ENCODE data around the gene PPIB.
"Not testable (repeated sequence)": the region's sequence is repeated elsewhere in the genome, so short reads cannot be mapped to it uniquely, and the experiment has no call there.

Gene PPIB

DNA sequence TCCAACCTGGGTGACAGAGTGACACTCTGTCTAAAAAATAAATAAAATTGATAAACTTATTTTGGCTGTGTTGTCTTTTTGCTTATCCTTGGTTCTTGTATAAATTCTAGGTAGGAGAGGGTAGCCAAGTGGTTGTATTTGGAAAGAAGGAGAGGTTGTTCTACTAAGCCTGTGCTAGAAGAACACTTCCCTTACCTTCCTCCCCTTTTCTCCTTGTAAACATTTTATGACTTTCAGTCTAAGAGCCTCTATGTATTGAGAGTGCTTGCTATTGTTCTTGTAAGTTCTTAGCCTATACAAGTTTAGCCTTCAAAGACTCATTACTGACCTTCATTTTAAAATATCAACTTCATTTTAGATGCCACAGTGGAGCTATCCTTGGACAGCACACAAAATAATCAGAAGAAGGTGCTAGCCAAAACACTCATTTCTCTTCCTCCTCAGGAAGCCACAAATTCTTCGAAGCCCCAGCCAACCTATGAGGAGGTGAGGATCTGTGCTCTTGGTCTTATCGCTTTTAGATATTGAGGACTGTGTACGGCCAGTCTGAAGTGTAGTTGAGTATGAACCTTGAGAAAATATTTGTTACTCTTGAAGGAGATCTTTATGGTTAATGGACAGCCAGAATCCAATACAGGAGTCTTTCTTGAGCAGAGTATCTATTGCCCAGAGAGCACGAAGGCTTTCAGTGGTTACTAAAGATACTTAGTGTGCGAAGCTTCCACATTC, 44.9 kb downstream of the PPIB start:
- DNase-seq (ENCODE audit: low read depth), result no peak
- no peak overlapping the region for H3K4me3 ChIP-seq (ENCODE audit: low read depth, low read length)
- TF ChIP-seq, protein P1, sequence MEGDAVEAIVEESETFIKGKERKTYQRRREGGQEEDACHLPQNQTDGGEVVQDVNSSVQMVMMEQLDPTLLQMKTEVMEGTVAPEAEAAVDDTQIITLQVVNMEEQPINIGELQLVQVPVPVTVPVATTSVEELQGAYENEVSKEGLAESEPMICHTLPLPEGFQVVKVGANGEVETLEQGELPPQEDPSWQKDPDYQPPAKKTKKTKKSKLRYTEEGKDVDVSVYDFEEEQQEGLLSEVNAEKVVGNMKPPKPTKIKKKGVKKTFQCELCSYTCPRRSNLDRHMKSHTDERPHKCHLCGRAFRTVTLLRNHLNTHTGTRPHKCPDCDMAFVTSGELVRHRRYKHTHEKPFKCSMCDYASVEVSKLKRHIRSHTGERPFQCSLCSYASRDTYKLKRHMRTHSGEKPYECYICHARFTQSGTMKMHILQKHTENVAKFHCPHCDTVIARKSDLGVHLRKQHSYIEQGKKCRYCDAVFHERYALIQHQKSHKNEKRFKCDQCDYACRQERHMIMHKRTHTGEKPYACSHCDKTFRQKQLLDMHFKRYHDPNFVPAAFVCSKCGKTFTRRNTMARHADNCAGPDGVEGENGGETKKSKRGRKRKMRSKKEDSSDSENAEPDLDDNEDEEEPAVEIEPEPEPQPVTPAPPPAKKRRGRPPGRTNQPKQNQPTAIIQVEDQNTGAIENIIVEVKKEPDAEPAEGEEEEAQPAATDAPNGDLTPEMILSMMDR (IDR thresholded peaks at IDR 0.05; ENCODE audit: insufficient read depth, low read depth, low read length, missing control alignments), result no peak

DNA sequence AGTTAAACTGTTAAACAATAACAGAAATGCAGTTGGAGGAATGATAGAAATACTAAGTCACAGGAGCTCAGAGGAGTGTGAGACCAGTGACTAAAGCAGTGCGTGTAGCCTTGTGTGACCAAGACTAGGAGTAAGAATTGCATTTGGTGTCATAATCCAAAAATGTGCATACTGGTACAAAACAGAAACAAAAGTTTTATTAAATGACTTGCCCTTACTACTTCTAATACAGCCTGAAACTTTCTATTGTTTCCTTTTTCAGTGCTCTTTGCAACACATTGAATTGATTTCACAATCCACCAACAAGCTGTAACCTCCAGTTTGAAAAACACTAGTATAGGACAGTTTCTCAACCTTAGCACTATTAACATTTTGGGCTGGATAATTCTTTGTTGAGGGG, 49.9 kb downstream of the PPIB start:
- TF ChIP-seq, protein P1 (IDR thresholded peaks at IDR 0.05; ENCODE audit: insufficient read depth, low read depth, low read length, missing control alignments), result no peak
- no peak overlapping the region for H3K4me3 ChIP-seq (ENCODE audit: low read depth, low read length)
- DNase-seq (ENCODE audit: low read depth), result peak; percentile 57

DNA sequence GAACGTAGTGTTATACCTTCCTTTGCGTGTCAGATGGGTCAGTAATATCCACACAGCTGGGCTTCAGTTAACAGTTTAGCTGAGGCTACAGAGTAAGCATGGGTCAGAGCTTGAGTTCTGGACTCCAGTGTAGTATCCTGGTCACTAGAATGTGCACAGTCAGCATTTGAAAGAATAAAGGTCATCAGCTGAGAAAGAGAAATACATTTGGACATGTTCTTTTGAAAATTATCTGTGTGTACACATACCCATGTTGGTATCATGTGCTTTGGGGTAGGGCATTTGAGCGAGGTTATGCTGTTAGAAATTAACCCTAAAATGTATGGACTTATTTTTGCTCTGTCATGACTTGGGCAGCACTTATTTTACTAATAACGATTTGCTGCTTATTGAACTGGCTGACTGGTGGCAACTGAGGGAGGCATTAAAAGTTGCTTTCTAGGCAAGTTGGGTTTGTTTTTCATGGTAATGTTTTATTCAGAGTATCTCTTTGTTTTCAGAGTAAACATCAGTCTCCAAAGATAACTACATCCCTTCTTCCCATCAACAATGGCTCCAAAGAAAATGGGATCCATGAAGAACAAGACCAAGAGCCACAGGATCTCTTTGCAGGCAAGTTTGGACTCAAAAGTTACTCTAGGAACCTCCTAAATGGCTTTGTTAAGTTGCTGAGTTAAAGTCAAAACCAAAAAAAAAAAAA, 50.6 kb downstream of the PPIB start:
- DNase-seq (ENCODE audit: low read depth), result no peak
- TF ChIP-seq, protein P1 (IDR thresholded peaks at IDR 0.05; ENCODE audit: insufficient read depth, low read depth, low read length, missing control alignments), result no peak
- no peak overlapping the region for H3K4me3 ChIP-seq (ENCODE audit: low read depth, low read length)

DNA sequence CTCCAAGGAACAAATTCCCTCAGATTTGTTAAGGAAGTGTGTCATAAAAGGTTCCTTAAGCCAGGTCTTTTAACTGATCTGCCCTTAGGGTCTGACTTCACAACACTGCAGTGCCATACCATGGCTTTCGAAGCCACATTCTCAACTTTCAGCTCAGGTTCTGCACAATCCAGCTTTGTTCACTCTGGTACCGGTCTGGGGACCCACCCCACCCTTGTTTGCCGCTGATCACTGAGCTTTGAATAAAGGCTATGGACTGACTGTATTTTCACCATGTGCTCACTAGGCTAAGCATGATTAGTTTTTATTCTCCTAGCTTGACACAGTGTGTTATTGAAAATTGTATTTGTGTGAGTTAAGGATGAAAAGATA, 51.2 kb downstream of the PPIB start:
- TF ChIP-seq, protein P1 (IDR thresholded peaks at IDR 0.05; ENCODE audit: insufficient read depth, low read depth, low read length, missing control alignments), result no peak
- no peak for DNase-seq (ENCODE audit: low read depth)
- H3K4me3 ChIP-seq (ENCODE audit: low read depth, low read length), result no peak overlapping the region

DNA sequence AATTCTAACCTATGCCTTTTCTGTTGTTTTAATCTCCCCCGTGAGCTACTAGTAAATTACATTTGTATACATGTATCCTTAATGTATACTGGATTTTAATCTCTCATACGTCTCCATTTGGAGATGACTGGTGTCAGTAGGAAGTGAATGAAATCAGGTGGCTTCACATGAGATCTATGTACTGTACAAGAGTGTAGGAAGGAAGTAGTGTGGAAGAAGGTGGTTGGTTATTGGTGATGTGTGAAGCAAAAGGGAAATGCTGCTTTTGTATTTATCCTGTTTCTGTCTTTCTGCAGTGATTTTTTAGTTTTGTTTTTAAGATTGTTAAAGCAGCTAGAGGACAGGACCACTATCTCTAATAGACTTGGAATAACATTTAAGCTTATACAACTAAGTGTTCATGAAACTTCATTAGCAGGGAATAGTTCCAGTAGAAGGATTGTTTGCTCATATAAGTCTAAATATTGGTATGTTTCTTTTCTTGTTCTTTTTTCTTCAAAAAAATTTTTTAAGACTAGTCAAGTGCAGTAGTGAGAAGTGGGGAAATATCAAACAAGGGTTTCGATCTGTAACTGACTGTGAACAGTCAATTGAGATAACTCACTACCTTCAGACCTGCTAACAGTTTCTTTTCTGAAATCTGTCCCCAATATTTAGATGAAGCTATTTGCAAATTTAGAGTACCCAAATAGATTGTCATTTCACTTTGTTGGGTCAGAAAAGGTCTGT, 51.7 kb downstream of the PPIB start:
- TF ChIP-seq, protein P1 (IDR thresholded peaks at IDR 0.05; ENCODE audit: insufficient read depth, low read depth, low read length, missing control alignments), result no peak
- peak; percentile 56 for DNase-seq (ENCODE audit: low read depth)
- H3K4me3 ChIP-seq (ENCODE audit: low read depth, low read length), result no peak overlapping the region

DNA sequence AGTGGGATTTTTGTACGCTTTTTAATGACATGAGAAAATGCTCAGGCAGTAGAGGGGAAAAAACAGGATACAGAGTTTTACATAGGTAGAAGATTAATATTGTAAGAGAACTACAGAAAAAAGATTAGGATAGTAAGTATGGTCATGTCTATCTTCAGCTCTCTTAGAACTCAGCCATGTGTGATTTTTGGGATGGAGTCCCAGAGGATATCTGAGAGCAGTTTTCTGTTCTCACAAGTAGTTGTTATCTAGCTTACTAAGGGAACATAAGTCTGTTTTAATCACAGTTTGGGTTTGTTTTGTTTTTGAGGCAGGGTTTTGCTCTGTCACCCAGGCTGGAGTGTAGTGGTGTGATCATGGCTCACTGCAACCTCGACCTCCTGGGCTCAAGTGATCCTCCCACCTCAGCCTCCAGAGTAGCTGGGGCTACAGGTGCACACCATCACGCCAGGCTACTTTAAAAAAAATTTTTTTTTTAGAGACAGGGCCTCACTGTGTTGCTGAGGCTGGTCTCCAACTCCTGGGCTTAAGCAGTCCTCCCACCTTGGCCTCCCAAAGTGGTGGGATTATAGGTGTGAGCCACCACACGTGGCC, 52.6 kb downstream of the PPIB start:
- not testable (repeated sequence) for DNase-seq (ENCODE audit: low read depth); H3K4me3 ChIP-seq (ENCODE audit: low read depth, low read length)

DNA sequence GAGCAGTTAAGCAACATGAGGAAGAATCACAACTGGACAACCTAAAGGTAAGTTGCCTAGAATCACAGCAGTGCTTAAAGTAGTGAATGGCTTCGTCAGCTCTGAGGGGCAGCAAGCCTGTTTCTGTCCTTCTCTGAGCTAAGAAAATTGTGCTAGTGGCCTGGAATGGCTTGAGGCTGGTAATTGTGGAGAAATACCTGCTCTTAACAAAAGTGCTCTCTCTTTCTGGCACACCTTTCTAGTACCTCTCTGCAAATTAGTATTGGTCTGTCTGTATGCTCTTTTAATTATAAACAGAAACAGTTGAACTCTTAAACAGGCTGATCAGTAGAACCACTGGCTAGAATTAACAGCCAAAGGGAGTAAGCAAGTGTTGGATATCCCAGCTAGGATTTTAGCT, 55.5 kb downstream of the PPIB start:
- DNase-seq (ENCODE audit: low read depth), result no peak
- TF ChIP-seq, protein P1 (IDR thresholded peaks at IDR 0.05; ENCODE audit: insufficient read depth, low read depth, low read length, missing control alignments), result no peak
- no peak overlapping the region for H3K4me3 ChIP-seq (ENCODE audit: low read depth, low read length)
